ENCODE data around the gene PTRH2. TPM values are rescaled to one million over a fixed set of nuclear protein-coding genes. Genes with fewer than 3 reads are reported as not detected.
A peak's percentile ranks its signal among the peaks of the same experiment; 100 is the strongest.

PTRH2 gene
- total and polyA plus RNA-seq, 2 of the 8 experiments (the other 6 are each of a cell fraction or from before 2014, with no cell fraction given) = 39.4 to 43.2 TPM

GRCh38 chr17:59745040-59745439 lies 37.8 kb upstream of the PTRH2 start:
- no peak overlapping the region for H2BK5ac ChIP-seq (ENCODE audit: low read depth, low read length)
- no peaks in the 10 kb centered on the region for H3K27me3 ChIP-seq (replicated peaks in 1 of 4; ENCODE audit: control insufficient read depth in 3 of 4, extremely low read depth in 1 of 4, insufficient read depth in 3 of 4, low read length in 3 of 4)
- H3K79me2 ChIP-seq (ENCODE audit: control insufficient read depth in 1 of 2, insufficient read depth in 2 of 2, low read length in 2 of 2) = no peaks in the 10 kb centered on the region
- no peak overlapping the region for H3K23ac ChIP-seq (ENCODE audit: insufficient read length)
- no peaks in the 10 kb centered on the region for H3K79me1 ChIP-seq (ENCODE audit: low read depth, low read length)
- WGBS, 2 experiments (ENCODE audit: extremely low coverage in 1 of 2, insufficient coverage in 1 of 2, insufficient read length in 1 of 2, insufficient replicate concordance in 2 of 2, low coverage in 1 of 2, low lambda C conversion rate in 2 of 2, missing lambda C conversion rate in 1 of 2) = 93% methylated on average over 2 of the region's 2 CpGs; no CpG with 5 or more reads in 1 of the 2 experiments
- peaks cover 0 to 4% (median 2%) of the 10 kb centered on the region in 4 experiments; a peak in 3 of 8 replicates for H3K36me3 ChIP-seq (ENCODE audit: control insufficient read depth in 2 of 4, insufficient read depth in 4 of 4, low read length in 3 of 4)
- H3K9ac ChIP-seq (replicated peaks in 1 of 4; ENCODE audit: extremely low read depth in 1 of 4, low read depth in 3 of 4, low read length in 3 of 4) = no peak overlapping the region
- no peak overlapping the region for H2AFZ ChIP-seq (ENCODE audit: low read length)
- H2BK15ac ChIP-seq (ENCODE audit: low read length) = no peak overlapping the region
- ChIA-PET POLR2A (ENCODE audit: partially characterized antibody) (interaction anchor here (0.6 to 0.8 kb wide), 2 partner anchors 22 to 38 kb away, joined by 3 read pairs; partner anchors contain the start of genes PTRH2 and VMP1), CTCF (ENCODE audit: partially characterized antibody) (interaction anchor here (0.7 to 1.4 kb wide), 3 partner anchors 10 to 298 kb away, joined by 3 to 4 read pairs (median 3); no protein-coding TSS in a partner anchor)
- H2BK120ac ChIP-seq (replicated peaks; ENCODE audit: low read depth, low read length) = no peak overlapping the region
- H3K9me3 ChIP-seq (ENCODE audit: insufficient read depth in 2 of 2, low read depth in 1 of 2, low read length in 1 of 2) = peaks cover 0 to 3% of the 10 kb centered on the region in 2 experiments; a peak in 3 of 4 replicates
- no peak overlapping the region for H3K18ac ChIP-seq (ENCODE audit: extremely low read depth, low read length)
- H2AK5ac ChIP-seq (ENCODE audit: low read depth, low read length) = no peak overlapping the region
- TF ChIP-seq CEBPB (IDR thresholded peaks at IDR 0.05; ENCODE audit: low read depth, low read length) = peak; percentile 16; the same call in 1 of the 2 replicates
- no peak for TF ChIP-seq PHF8 (conservative IDR thresholded peaks at IDR 0.05; ENCODE audit: low read depth, low read length)
- no peak for DNase-seq (ENCODE audit: low read depth in 1 of 2, low spot score in 2 of 2)
- H2BK12ac ChIP-seq (ENCODE audit: low read depth, low read length) = no peak overlapping the region
- no peaks in the 10 kb centered on the region for H4K20me1 ChIP-seq (replicated peaks in 1 of 2; ENCODE audit: control insufficient read depth in 1 of 2, insufficient read depth in 2 of 2, low read length in 2 of 2)
- H3K27ac ChIP-seq (ENCODE audit: low read depth, low read length) = no peak overlapping the region
- H3K14ac ChIP-seq (ENCODE audit: insufficient read length) = no peak overlapping the region
- no peak overlapping the region for H4K5ac ChIP-seq (ENCODE audit: insufficient read length, low read depth, low read length)
- H3K56ac ChIP-seq (replicated peaks; ENCODE audit: insufficient read length, low read depth, low read length) = no peak overlapping the region
- H3K4ac ChIP-seq (replicated peaks; ENCODE audit: insufficient read length, low read depth, low read length) = no peak overlapping the region
- no peak for FAIRE-seq
- H2BK20ac ChIP-seq (ENCODE audit: low read length) = no peak overlapping the region
- no peaks in the 10 kb centered on the region for H3K4me1 ChIP-seq (replicated peaks in 1 of 4; ENCODE audit: control insufficient read depth in 3 of 4, insufficient read depth in 4 of 4, low read length in 3 of 4)
- no peak overlapping the region for H4K91ac ChIP-seq (replicated peaks; ENCODE audit: insufficient read length, low read length)
- H3K4me3 ChIP-seq (ENCODE audit: extremely low read depth in 1 of 4, insufficient read depth in 2 of 4, low read depth in 3 of 4, low read length in 4 of 4) = no peak overlapping the region
- no peak overlapping the region for H4K8ac ChIP-seq (ENCODE audit: extremely low read depth, insufficient read depth, low read length)
- no peak overlapping the region for H3K4me2 ChIP-seq (ENCODE audit: insufficient read depth in 1 of 2, low read depth in 2 of 2, low read length in 2 of 2)
- no peaks in the 10 kb centered on the region for H3K23me2 ChIP-seq (ENCODE audit: low read depth, low read length)

Measured in H1 (cell line).